GM18505 (cell line): ENCODE measurements around the gene ASIC1.
A peak's percentile ranks its signal among the peaks of the same experiment; 100 is the strongest.

Source experiments
- ATAC-seq: cut with Tn5 transposase; IDR thresholded peaks from one replicate; pipeline ENCODE4 v1.9.1; 2021; ENCODE audit not compliant: unreplicated experiment
- POLR2A ChIP-seq: IDR thresholded peaks from 4 replicates; pipeline ENCODE4 v1.6.1; 2011; ENCODE audit warnings: borderline replicate concordance; ENCODE audit not compliant: insufficient read depth, insufficient read length; ENCODE audit errors: extremely low read depth

ASIC1 gene

DNA sequence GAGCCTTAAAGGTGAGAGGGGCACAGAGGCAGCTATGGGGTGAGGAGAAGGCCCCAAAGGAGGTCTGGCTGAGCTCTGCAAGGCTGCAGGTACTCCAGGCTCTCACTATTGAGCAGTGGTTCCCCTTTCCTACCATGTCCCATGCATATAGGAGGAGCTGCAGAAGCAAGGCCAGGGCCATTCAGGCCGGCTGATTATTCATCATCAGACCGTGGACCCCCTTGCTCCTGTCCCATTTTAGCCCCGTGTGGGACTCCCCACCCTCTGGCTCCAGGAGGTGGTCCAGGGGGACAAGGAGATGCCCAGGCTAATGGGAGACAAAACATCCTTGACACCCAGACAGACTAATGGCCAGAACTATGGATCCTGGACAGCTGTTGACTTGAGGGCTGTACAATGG, 49.5 kb downstream of the ASIC1 start:
- TF ChIP-seq POLR2A: no peak
- no peak for ATAC-seq

DNA sequence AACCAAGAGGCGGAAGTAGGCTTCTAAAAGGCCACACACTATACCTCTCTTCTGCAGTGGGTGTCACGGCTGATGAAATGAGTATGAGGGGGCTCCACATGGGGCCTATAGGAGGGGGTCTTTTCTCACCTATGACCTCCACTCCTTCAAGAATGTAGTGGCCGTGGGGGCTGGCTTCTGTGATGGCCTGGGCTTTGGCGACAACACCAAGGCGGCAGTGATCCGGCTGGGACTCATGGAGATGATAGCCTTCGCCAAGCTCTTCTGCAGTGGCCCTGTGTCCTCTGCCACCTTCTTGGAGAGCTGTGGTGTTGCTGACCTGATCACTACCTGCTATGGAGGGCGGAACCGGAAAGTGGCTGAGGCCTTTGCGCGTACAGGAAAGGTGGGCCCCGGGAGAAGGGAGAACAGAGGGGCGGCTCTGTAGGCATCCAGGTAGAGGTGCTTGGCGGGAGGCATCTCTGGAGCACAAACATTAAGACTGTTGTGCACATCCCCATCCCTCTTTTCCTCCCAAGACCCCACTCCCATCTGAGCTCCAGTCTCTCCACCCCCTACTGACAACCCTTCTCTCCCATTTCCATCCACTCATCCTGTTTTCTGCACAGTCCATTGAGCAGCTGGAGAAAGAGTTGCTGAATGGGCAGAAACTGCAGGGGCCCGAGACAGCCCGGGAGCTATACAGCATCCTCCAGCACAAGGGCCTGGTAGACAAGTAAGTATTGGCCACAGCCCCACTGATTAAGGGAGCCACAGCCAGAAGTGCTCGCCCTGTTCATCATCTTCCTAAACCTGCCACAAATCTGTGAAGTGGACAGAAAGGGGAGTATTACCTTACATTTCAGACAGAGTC, 50.2 kb downstream of the ASIC1 start:
- ATAC-seq: no peak
- no peak for TF ChIP-seq POLR2A

DNA sequence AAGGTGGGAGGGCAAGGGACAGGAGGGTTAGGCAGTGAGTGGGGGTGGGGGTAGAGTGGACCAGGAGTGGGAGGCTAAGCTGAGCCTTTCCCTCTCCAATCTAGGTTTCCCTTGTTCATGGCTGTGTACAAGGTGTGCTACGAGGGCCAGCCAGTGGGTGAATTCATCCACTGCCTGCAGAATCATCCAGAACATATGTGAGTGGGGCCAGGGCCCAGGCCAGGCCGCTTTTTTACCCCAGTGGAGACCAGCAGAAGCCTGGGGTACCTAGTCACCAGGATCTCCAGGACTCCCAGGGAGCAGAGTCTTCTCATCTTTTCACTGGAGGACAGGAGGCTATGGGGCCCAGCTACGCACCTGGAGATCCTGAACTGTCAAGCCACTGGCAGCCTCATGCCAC, 51.9 kb downstream of the ASIC1 start:
- no peak for TF ChIP-seq POLR2A
- no peak for ATAC-seq

DNA sequence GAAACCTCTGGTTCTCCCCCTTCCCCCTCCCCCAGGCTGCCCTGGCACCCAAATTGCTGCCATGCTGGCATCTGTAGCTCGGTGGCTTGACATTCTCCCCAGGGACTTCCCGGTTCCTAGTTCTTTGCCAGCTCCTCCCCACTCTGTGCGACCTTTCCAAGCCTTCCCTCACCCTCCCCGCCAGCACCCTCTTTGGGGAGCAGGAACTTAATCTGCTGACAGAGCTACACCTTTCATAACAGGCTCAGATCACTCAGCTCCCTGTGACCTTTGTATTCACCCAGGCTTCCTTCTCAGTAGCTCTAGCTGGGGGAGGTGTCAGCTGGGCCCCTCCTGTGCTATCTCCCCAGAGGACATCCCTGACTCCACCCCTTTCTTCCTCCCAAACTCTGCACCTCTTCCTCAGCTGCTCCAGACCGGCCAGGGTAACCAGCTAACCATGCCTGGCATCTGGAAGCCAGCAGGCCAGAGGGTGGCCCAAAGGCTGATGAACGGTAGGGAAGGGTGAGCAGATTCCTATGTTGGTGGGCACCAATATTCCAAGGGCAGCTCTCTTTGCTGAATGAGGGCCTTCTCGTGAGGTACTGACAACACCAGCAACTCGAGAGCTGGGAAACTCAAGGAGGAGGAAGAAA, 52.8 kb downstream of the ASIC1 start:
- TF ChIP-seq POLR2A: peak; percentile 52

DNA sequence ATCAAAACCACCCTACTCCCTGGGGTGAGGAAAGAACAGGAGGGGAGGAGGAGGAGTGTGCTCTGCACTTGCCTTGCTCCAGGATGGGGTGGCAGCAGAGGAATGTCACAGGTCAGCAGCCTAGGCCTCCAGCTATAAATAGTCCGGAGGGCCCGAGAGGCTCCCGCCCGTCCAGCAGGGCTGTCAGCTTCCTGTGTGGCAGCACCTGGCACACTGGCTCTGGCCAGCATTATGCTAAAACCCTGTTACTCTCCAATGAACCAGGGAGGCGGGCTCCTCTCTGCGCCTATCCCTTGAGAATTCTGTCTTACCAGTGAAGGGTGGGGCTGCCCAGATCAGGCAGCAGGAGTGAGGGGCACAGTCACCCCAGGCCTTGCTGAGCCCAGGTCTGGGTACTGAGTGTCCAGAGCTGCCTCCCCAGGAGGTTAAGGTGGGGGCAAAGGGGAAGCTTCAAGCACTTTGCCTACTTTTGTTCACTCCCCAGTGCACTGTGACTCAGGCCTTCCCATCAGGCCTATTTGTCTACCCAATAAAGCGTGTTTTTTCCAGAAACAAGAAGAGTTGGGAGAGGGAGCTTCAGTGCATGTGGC, 53.5 kb downstream of the ASIC1 start:
- TF ChIP-seq POLR2A: no peak
- no peak for ATAC-seq

More for the DNA sequence above, 52.8 kb downstream of the ASIC1 start:
- ATAC-seq: no peak

DNA sequence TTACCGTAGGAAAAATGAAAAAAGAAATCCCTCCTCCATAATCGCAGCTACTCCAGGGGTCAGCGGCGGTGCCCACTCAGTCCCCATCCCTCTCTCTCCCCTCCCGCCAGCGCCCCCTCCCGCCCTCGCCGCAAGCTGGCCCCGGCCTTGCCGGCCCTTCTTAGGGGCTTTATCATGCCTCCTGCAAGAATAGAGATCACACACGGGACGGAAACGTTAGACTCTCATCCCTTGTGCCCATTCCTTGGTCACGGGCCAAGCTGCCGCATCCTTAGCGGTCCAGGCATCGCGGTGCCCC, 53.9 kb downstream of the ASIC1 start:
- TF ChIP-seq POLR2A: no peak
- ATAC-seq: no peak

DNA sequence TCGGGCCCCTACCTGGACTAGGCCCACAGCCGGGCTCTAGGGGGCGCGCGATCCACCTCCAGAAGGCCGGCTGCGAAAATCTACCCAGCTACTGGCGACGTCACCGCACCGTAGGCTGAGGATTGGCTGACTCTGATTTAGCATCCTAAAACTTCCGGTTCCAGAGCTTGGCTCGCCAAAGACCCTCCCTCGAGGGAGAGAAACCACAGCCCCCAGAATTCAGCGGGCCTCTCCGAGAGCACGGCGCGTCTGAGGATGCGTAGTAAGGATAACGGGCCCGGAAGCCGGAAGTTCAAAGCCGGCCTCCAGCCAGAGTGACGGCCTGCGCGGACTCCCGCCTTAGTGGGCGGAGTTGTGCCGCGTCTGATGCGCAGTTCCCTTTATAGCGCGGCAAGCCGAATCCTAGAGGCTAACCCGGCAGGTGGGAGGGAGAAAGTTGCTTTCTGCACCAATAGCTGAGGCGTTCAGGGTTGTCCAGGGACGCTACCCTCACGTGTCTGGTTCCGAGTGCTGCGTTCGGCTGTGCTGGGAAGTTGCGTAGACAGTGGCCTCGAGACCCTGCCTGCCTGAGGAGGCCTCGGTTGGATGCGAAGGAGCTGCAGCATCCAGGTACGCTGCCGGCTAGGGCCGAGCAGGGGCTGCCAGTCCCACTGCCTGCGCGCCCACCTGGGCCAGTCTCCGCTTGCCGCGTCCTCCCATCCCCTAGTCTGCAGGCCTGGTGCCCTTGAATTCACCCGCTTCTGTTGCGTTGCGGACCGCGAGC, 54.5 kb downstream of the ASIC1 start, which contains the start of gene COX14:
Gene COX14, plus strand, starts transcription at position 544 of the 763 bp plus-strand sequence. CDS start 7,808 bp downstream, outside the sequence.
- peak; percentile 97 for TF ChIP-seq POLR2A
- ATAC-seq: peak; percentile 85

DNA sequence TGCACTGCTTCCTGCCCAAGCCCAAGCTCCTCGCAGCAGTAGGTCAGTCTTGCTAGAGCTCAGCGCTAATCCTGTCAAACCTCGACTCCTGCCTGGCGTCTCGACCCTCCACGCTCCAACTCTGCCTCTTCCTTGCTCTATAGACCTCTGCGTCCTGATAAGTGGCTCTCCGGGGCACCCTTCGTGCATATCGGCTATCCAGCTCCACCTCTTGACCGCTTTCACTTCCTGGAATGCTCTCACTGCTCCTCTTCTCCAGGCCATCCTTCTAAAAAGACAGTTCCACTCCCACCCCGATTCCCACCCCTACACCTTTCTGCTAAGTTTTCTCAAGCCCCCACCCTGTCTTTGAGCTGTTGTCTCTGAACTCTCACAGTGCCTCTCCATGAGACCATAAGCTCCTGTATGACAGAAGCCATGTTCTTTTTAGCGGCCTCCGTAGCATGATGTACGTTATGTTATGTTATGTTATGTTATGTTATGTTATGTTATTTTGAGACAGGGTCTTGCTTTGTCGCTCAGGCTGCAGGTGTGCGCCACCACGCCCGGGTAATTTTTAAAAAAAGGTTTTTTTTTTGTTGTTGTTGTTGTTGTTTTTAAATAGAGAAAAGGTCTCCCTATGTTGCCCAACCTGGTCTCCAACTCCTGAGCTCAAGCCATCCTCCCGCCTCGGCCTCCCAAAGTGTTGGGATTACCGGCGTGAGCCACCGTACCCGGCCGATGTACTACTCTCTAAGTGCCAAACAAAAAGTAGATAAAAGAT, 55.2 kb downstream of the ASIC1 start:
- no peak for TF ChIP-seq POLR2A
- no peak for ATAC-seq

DNA sequence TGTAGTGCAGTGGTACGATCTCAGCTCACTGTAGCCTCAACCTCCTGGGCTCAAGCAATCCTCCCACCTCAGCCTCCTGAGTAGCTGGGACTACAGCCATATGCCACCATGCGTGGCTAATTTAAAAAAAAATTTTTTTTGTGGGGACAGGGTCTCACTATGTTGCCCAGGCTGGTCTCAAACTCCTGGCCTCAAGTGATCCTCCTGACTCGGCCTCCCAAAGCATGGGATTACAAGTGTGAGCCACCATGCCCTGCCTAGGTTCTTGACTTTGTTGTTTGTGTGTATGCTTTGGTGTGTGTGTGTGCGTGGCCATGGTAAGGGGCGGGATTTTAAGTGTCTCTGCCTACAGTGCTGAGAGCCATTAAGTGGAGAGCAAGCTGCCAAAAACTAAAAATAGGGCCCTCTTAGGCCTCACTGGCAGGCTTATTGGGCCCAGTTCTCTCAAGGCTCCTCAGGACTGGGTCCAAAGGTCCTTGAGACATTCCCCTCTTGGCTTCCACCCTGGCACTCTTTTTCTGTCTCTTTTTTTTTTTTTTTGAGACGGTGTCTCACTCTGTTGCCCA, 59.7 kb downstream of the ASIC1 start:
- TF ChIP-seq POLR2A: no peak

GRCh38 chr12:50119387-50119786, 62.0 kb downstream of the ASIC1 start:
- no peak for TF ChIP-seq POLR2A
- ATAC-seq: no peak

More for the DNA sequence above, 59.7 kb downstream of the ASIC1 start:
- ATAC-seq: no peak

DNA sequence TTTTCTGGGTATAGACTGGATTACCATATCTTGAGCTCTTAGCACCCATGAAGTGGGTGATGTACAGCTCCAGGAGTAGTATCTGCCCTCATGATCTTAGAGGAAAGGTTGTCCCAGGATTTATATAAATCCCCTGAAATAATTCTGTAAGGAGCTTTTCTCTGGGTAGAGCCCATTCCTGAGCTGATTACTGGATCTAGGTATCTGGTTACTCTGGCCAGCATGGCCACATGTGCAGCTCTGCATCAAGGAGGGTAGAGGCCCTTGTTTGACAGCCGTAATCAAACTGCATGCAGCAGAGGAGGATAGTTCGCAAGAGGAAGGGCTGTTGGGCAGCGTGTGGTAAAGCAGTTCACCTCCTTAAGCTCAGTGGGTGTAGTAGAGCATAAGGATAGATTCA, 63.1 kb downstream of the ASIC1 start:
- TF ChIP-seq POLR2A: no peak
- ATAC-seq: no peak

DNA sequence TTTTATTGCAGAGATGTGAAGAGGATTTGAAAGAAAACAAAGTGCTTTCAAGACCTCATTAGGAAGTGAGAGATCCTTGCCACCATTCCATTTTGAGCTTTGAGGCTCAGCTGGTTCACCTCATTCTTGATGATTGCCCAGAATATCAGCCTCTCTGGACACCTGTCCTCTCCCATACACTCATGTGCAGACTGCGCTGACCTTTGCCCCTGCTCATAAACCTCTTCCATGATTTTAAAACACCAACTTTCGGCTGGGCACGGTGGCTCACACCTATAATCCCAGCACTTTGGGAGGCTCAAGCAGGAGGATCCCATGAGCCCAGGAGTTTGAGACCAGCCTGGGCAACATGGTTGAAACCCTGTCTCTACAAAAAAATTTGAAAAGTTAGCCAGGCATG, 63.6 kb downstream of the ASIC1 start:
- ATAC-seq: no peak
- TF ChIP-seq POLR2A: no peak
